Activated naive CD4-positive, alpha-beta T cell treated with anti-CD3 and anti-CD28 coated beads for 36 hours (primary cell): ENCODE results near the gene IDH1. TPM values are rescaled to one million over a fixed set of nuclear protein-coding genes. Genes with fewer than 3 reads are reported as not detected.
"Not testable (repeated sequence)": the region's sequence is repeated elsewhere in the genome, so short reads cannot be mapped to it uniquely, and the experiment has no call there.

Source experiments
- CTCF ChIA-PET: fragments of 350-600 bp; sonication (Branson Sonifier 250); formaldehyde crosslinking; loops from one replicate; lab custom pipeline; 2021; ENCODE audit warnings: antibody characterized with exemption; lab: Charles Lee
- DNase-seq: peaks from one replicate; pipeline ENCODE4 v3.0.0-alpha.2; 2020
- H3K27ac Mint-ChIP-seq: one replicate; pipeline ENCODE4 v1.8.0; 2021; ENCODE audit warnings: mild to moderate bottlenecking, mixed read lengths
- H3K27me3 Mint-ChIP-seq: one replicate; pipeline ENCODE4 v1.8.0; 2021; ENCODE audit warnings: low read depth, mixed read lengths
- H3K36me3 Mint-ChIP-seq: one replicate; pipeline ENCODE4 v1.8.0; 2021; ENCODE audit warnings: low read depth, mixed read lengths
- H3K4me1 Mint-ChIP-seq: one replicate; pipeline ENCODE4 v1.8.0; 2021; ENCODE audit warnings: low read depth, mixed read lengths
- H3K4me3 Mint-ChIP-seq: one replicate; pipeline ENCODE4 v1.8.0; 2021; ENCODE audit warnings: mild to moderate bottlenecking, moderate library complexity, mixed read lengths
- H3K9me3 Mint-ChIP-seq: one replicate; pipeline ENCODE4 v1.8.0; 2021; ENCODE audit warnings: mixed read lengths
- intact Hi-C: fragments of 100-400 bp; cut with micrococcal nuclease; formaldehyde crosslinking; loops from one replicate; pipeline ENCODE4 v1.15.1; 2023
- total RNA-seq, 2 experiments: library from RNA; stranded (reverse); gene quantifications; one replicate each; pipeline ENCODE4 v1.2.3, GENCODE V29; 2021

The IDH1 gene
- total RNA-seq, 2 experiments from 2014 or later: 18.5 to 21.9 TPM

DNA sequence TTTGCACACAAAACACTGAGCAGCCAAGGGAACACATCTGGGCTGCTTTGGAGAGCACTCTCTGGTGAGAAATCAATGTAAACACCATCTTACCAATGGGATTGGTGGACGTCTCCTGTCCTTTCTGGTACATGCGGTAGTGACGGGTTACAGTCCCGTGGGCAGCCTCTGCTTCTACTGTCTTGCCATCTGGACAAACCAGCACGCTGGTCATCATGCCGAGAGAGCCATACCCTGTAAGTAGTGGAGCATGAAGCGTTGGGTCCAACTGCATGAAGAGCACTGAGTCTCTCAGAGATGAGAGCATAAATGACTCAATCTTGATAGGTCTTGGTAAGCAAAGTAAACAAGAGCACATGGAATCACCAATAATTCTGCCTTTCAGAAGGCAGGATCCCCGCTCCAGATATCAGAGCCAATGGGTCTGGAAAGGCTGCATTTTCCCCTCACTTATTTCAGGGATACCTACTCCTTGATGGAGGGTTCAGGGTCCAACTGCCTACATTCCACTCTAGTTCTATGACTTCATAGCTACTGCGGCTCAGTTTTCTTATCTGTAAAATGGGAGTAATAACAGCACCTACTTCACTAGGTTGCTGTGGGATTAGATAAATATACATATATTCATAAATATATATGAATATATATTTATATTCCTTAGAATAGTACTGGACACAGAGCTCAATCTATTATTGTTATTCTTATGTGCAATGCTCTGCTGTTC lies 14.9 kb downstream of the IDH1 start:
- no peak for DNase-seq

GRCh38 chr2:208235860-208236259 lies 19.0 kb downstream of the IDH1 start:
- Mint-ChIP-seq H3K4me3 (no peak overlapping the region), H3K27me3 (no peaks in the 10 kb centered on the region), H3K36me3 (peaks cover 29% of the 10 kb centered on the region), H3K9me3 (peaks cover 8% of the 10 kb centered on the region), H3K27ac (no peak overlapping the region), H3K4me1 (no peaks in the 10 kb centered on the region)
- intact Hi-C loops: no loop called here
- no peak for DNase-seq
- CTCF ChIA-PET: no interaction called here

More for the DNA sequence above, 14.9 kb downstream of the IDH1 start:
- Mint-ChIP-seq H3K4me3 (no peak overlapping the region), H3K27me3 (no peaks in the 10 kb centered on the region), H3K9me3 (no peaks in the 10 kb centered on the region), H3K27ac (no peak overlapping the region), H3K4me1 (no peaks in the 10 kb centered on the region), H3K36me3 (peaks cover 32% of the 10 kb centered on the region)
- CTCF ChIA-PET: interaction anchor here (1.4 kb wide), 1 partner anchor 118 kb away, joined by 4 read pairs; no protein-coding TSS in a partner anchor
- intact Hi-C loops: no loop called here

- CTCF ChIA-PET: no interaction called here
- Mint-ChIP-seq H3K36me3 (peaks cover 26% of the 10 kb centered on the region), H3K27me3 (no peaks in the 10 kb centered on the region), H3K9me3 (peaks cover 8% of the 10 kb centered on the region), H3K4me3 (no peak overlapping the region), H3K27ac (no peak overlapping the region), H3K4me1 (no peaks in the 10 kb centered on the region)
- DNase-seq: no peak
- intact Hi-C loops: no loop called here
Observed at GRCh38 chr2:208234786-208235185, 20.1 kb downstream of the IDH1 start.

GRCh38 chr2:208228476-208228875 lies 26.4 kb downstream of the IDH1 start:
- intact Hi-C loops: no loop called here
- H3K36me3 Mint-ChIP-seq: no peaks in the 10 kb centered on the region
- no peak overlapping the region for H3K27ac Mint-ChIP-seq
- no peak overlapping the region for H3K4me3 Mint-ChIP-seq
- H3K27me3 Mint-ChIP-seq: no peaks in the 10 kb centered on the region
- no peaks in the 10 kb centered on the region for H3K4me1 Mint-ChIP-seq
- DNase-seq: no peak
- CTCF ChIA-PET: no interaction called here
- peaks cover 8% of the 10 kb centered on the region for H3K9me3 Mint-ChIP-seq

DNA sequence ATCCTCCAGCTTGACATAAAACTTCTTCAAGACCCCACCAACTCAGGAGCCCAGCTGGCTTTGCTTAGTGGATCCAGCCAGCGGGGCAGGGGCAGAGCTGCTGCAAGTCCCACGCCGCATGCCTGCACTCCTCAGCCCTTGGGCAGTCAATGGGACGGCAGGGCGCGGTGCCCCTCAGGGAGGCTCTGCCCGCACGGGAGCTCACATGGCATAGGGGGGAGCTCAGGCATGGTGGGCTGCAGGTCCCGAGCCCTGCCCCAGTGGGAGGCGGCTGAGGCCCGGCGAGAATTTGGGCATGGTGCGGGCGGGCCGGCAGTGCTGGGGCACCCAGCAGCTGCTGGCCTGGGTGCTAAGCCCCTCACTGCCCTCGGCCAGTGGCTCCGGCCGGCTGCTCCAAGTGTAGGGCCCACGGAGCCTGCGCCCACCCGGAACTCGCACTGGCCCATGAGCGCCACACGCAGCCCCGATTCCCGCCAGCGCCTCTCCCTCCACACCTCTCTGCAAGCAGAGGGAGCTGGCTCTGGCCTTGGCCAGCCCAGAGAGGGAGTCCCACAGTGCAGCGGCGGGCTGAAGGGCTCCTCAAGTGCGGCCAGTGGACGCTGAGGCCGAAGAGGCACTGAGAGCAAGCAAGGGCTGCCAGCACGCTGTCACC lies 27.2 kb downstream of the IDH1 start:
- H3K27ac Mint-ChIP-seq: no peak overlapping the region
- no peaks in the 10 kb centered on the region for H3K27me3 Mint-ChIP-seq
- H3K9me3 Mint-ChIP-seq: peaks cover 8% of the 10 kb centered on the region
- DNase-seq: no peak
- H3K4me1 Mint-ChIP-seq: no peaks in the 10 kb centered on the region
- CTCF ChIA-PET: interaction anchor here (1.0 kb wide), 1 partner anchor 52 kb away, joined by 4 read pairs; no protein-coding TSS in a partner anchor
- H3K4me3 Mint-ChIP-seq: no peak overlapping the region
- H3K36me3 Mint-ChIP-seq: no peaks in the 10 kb centered on the region
- intact Hi-C loops: no loop called here

DNA sequence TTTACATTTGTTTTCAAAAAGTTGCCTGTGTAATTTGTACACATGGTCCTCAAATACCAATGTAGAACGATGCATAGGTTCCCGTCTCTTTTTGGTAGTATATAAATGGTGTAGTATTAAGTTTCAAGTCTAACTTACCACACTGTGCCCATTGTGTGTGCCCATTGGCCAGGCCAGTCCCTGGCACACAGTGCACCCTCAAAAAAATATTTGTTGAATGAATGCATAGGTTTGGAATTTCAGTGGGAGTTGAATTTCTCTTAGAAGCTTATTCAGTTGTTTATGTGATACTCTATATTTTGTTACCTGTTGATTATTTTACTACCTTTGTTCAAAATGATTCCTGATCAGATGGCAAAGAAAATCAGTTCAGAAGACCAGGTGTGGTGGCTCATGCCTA lies 30.1 kb downstream of the IDH1 start:
- CTCF ChIA-PET: no interaction called here
- no peak for DNase-seq
- no peaks in the 10 kb centered on the region for H3K4me1 Mint-ChIP-seq

DNA sequence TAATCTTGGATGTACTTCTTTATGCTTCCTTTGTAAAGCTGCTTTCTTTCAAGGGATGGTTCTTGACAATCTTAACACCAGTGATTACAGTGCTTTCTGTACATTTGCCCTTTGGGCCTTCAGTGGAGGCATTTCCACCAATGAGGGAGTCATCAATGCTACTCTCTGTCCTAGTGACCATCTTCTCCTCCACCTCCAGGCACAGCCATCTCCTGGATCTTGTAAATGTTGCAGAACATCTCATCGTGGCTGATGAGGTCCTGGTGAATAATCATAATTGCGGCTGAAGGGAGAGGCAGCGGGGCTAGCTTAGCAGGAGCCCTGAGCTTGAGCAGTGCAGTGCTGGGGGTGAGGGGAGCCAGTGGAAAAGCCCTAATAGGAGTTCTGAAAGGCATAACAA lies 32.5 kb downstream of the IDH1 start:
- Mint-ChIP-seq H3K36me3 (no peaks in the 10 kb centered on the region), H3K9me3 (peaks cover 5% of the 10 kb centered on the region), H3K4me1 (no peaks in the 10 kb centered on the region), H3K27me3 (no peaks in the 10 kb centered on the region), H3K4me3 (no peak overlapping the region), H3K27ac (no peak overlapping the region)
- no peak for DNase-seq
- intact Hi-C loops: no loop called here
- CTCF ChIA-PET: interaction anchor here (0.8 to 2.0 kb wide), 2 partner anchors 8 to 46 kb away, joined by 4 to 7 read pairs; no protein-coding TSS in a partner anchor

More for the DNA sequence above, 30.1 kb downstream of the IDH1 start:
- intact Hi-C loops: no loop called here
- Mint-ChIP-seq H3K27ac (no peak overlapping the region), H3K36me3 (no peaks in the 10 kb centered on the region), H3K27me3 (no peaks in the 10 kb centered on the region), H3K9me3 (peaks cover 5% of the 10 kb centered on the region), H3K4me3 (no peak overlapping the region)

GRCh38 chr2:208221873-208222272 lies 33.0 kb downstream of the IDH1 start:
- H3K4me1 Mint-ChIP-seq, DNase-seq, H3K36me3 Mint-ChIP-seq, intact Hi-C loops, H3K27ac Mint-ChIP-seq, H3K4me3 Mint-ChIP-seq, H3K27me3 Mint-ChIP-seq, H3K9me3 Mint-ChIP-seq: not testable (repeated sequence)
- CTCF ChIA-PET: interaction anchor here (0.5 to 2.0 kb wide), 3 partner anchors 8 to 101 kb away, joined by 4 to 7 read pairs (median 4); no protein-coding TSS in a partner anchor

DNA sequence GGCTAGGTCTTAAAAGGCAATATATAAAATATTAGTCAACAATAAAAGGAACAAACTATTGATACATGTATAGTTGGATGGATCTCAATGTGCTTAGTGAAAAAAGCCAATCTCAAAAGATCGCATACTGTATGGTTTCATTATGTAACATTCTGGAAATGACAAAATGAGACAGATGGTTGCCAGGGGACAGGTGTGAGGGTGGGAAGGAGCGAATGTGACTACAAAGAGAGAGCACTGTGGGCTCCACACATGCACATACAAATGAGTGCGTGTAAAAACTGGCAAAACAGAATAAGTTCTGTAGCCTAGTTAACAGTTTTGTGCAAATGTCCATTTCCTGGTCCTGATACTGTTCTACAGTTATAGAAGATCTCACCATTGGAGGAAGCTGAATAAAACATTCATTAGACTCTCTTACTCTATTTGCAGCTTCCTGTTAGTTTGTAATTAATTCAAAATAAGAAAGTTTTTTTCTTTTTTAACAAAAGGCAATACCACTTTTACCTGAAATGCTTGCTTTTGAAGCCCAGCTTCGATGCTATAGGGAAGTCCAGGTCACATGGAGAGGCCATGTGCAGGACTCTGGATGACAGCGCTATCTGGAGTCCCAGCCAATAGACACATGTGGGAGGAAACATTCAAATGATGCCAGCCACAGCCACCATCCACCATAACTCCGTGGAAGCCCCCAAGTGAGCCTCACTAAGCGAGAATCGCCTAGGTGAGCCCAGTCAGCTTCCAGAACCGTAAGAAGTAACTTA lies 44.0 kb downstream of the IDH1 start:
- H3K27me3 Mint-ChIP-seq: no peaks in the 10 kb centered on the region
- H3K36me3 Mint-ChIP-seq: no peaks in the 10 kb centered on the region
- CTCF ChIA-PET: no interaction called here
- intact Hi-C loops: no loop called here
- no peak overlapping the region for H3K4me3 Mint-ChIP-seq
- no peaks in the 10 kb centered on the region for H3K9me3 Mint-ChIP-seq
- no peak overlapping the region for H3K27ac Mint-ChIP-seq
- no peak for DNase-seq
- H3K4me1 Mint-ChIP-seq: no peaks in the 10 kb centered on the region

- H3K4me3 Mint-ChIP-seq: no peak overlapping the region
- no peaks in the 10 kb centered on the region for H3K9me3 Mint-ChIP-seq
- CTCF ChIA-PET: no interaction called here
- H3K4me1 Mint-ChIP-seq: peaks cover 4% of the 10 kb centered on the region
- H3K27ac Mint-ChIP-seq: no peak overlapping the region
- no peaks in the 10 kb centered on the region for H3K27me3 Mint-ChIP-seq
- H3K36me3 Mint-ChIP-seq: no peaks in the 10 kb centered on the region
- intact Hi-C loops: no loop called here
- no peak for DNase-seq
Observed at GRCh38 chr2:208208335-208209085, 46.4 kb downstream of the IDH1 start.

DNA sequence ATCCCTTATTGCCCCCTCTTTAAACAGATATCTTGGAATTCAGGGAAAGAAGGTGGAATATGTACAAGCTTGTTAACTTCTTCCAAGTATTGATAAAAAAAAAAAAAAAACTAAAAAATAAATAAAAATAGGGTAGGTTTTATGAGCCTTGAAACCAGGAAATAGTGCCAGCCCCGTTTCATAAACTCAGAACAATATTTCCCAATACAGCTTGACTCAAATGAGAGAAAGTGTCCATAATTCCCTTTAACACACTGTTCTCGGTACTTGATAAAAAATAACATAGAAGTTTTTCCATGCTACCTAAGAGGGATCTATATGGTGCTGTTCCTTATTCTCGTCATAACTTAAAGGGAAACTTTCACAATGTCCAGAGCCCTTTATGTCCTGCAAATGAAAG lies 47.1 kb downstream of the IDH1 start:
- CTCF ChIA-PET: no interaction called here
- Mint-ChIP-seq H3K4me1 (peaks cover 4% of the 10 kb centered on the region), H3K27ac (no peak overlapping the region), H3K4me3 (no peak overlapping the region), H3K9me3 (no peaks in the 10 kb centered on the region), H3K36me3 (no peaks in the 10 kb centered on the region), H3K27me3 (no peaks in the 10 kb centered on the region)
- DNase-seq: no peak
- intact Hi-C loops: no loop called here

DNA sequence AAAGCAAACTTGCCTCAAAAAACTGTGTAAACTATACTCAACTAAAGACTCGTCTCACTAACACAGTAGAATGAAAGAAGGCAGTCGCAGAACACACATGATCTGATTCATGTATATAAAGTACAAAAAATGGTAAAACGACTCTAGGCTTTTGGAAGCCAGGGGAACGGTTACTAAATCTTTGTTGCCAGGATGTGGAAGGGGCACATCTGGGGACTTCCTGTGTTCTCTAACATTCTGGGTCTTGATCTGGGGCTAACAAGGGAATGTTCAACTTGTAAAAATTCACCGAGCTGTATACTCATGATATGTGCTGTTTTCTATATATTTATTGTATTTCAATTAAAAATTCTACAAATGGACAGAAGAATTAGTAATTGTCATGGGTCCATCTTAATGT lies 50.7 kb downstream of the IDH1 start:
- Mint-ChIP-seq H3K36me3 (no peaks in the 10 kb centered on the region), H3K27me3 (no peaks in the 10 kb centered on the region), H3K4me1 (peaks cover 4% of the 10 kb centered on the region), H3K4me3 (no peak overlapping the region), H3K9me3 (no peaks in the 10 kb centered on the region), H3K27ac (no peak overlapping the region)
- CTCF ChIA-PET: interaction anchor here (1.8 kb wide), 1 partner anchor 15 kb away, joined by 4 read pairs; the partner anchor contains the start of gene C2orf80
- intact Hi-C loops: no loop called here
- DNase-seq: no peak
